ENCODE results near the gene ELAVL2. TPM values are rescaled to one million over a fixed set of nuclear protein-coding genes. Genes with fewer than 3 reads are reported as not detected.
"Not testable (repeated sequence)": the region's sequence is repeated elsewhere in the genome, so short reads cannot be mapped to it uniquely, and the experiment has no call there.

ELAVL2 gene
- total RNA-seq, 4 donors from 2014 or later = 0.13 to 0.62 (median 0.25) TPM; not detected in 1

DNA sequence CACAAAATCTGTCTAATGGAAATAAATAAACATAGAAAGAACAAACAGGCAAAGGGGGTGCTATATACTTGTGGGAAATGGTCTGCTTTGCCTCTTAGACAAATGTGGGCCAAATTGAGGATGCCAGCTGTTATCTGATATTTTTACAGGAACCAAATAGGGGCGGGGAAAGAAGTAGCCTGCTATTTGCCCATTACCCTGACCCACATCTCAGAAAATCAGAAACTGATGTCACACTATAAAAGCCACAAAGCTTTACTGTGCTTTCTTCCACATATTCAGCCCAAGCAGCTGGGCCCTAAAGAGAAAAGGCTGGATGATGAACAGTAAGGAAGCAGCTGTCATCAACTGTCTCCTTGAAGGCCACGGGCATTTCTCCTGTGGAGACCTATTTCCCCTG lies 97.3 kb downstream of the ELAVL2 start:
- no peaks in the 10 kb centered on the region for H3K27me3 ChIP-seq
- no peak for ATAC-seq
- TF ChIP-seq POLR2A (IDR thresholded peaks at IDR 0.05) = no peak
- TF ChIP-seq EP300 (IDR thresholded peaks at IDR 0.05) = no peak
- TF ChIP-seq, protein P1, sequence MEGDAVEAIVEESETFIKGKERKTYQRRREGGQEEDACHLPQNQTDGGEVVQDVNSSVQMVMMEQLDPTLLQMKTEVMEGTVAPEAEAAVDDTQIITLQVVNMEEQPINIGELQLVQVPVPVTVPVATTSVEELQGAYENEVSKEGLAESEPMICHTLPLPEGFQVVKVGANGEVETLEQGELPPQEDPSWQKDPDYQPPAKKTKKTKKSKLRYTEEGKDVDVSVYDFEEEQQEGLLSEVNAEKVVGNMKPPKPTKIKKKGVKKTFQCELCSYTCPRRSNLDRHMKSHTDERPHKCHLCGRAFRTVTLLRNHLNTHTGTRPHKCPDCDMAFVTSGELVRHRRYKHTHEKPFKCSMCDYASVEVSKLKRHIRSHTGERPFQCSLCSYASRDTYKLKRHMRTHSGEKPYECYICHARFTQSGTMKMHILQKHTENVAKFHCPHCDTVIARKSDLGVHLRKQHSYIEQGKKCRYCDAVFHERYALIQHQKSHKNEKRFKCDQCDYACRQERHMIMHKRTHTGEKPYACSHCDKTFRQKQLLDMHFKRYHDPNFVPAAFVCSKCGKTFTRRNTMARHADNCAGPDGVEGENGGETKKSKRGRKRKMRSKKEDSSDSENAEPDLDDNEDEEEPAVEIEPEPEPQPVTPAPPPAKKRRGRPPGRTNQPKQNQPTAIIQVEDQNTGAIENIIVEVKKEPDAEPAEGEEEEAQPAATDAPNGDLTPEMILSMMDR (IDR thresholded peaks at IDR 0.05) = no peak
- no peak for TF ChIP-seq POLR2AphosphoS5 (IDR thresholded peaks at IDR 0.05)
- 82 to 83% methylated on average over 1 to 2 of the region's 2 CpGs for WGBS, 2 donors (ENCODE audit: low coverage in 1 of 2)
- H3K27ac ChIP-seq = no peak overlapping the region
- no peak overlapping the region for H3K4me3 ChIP-seq
- no peaks in the 10 kb centered on the region for H3K36me3 ChIP-seq
- no peaks in the 10 kb centered on the region for H3K4me1 ChIP-seq
- H3K9me3 ChIP-seq = no peaks in the 10 kb centered on the region

DNA sequence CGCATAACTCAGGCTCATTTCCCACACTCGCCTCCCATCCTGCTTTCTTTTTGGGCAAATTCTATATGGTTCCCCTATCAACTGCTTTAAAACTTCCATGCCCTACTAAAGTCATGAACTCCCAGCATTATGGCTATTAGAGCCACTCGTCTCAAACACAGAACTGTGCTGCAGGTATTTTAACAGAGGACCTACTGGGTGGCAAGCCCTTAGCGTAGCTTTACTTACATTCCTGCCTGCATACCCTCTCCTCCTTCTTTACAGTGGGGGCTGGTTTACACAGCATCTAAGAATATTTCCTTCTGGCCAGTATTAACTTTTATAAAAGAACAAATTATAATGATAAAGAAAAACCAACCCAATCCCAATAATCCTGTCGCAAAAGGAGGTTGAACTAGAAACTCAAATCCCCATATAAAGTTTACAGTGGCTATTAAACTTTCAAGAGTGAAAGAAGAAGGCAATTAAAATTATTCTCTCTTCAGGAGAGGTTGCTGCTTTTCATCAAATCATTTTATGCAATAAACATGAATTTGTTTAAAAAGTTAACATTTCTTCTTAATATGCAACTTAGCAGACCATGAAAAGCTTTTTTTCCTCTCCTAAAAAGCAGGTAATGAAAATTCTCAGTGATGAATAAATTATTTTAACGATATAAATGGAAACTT lies 100.6 kb downstream of the ELAVL2 start:
- Histone ChIP-seq H3K9me3 (no peaks in the 10 kb centered on the region), H3K27me3 (no peaks in the 10 kb centered on the region), H3K27ac (no peak overlapping the region), H3K4me1 (no peaks in the 10 kb centered on the region), H3K4me3 (no peak overlapping the region), H3K36me3 (no peaks in the 10 kb centered on the region)
- WGBS, 2 donors (ENCODE audit: low coverage in 1 of 2) = 85 to 92% methylated on average over 2 to 6 of the region's 6 CpGs
- no peak for ATAC-seq
- no peak for TF ChIP-seq POLR2A (IDR thresholded peaks at IDR 0.05)
- TF ChIP-seq, protein P1 (IDR thresholded peaks at IDR 0.05) = no peak
- no peak for TF ChIP-seq POLR2AphosphoS5 (IDR thresholded peaks at IDR 0.05)
- TF ChIP-seq EP300 (IDR thresholded peaks at IDR 0.05) = no peak

DNA sequence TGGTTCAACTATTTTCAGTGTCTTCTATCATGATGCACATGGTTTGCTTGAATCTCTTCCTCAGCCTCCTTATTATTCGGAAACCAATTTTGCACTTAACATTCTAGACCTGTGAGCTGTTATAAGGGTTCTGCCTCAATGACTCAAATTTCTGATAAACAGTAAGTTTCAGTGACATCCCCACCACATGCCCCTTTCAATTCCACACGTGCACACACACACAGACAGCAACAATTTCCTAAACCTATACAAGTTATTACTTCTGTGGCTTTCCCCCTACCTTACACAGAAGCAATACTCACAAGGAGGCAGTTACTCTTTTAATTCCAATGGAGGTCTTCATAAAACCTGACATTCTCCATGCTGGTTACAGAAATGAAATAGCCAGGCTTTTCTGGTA lies 102.4 kb downstream of the ELAVL2 start:
- Histone ChIP-seq H3K9me3 (no peaks in the 10 kb centered on the region), H3K27me3 (no peaks in the 10 kb centered on the region), H3K36me3 (no peaks in the 10 kb centered on the region), H3K27ac (no peak overlapping the region), H3K4me3 (no peak overlapping the region), H3K4me1 (no peaks in the 10 kb centered on the region)
- WGBS, 2 donors (ENCODE audit: low coverage in 1 of 2) = 93 to 100% methylated on average over 1 to 2 of the region's 2 CpGs
- ATAC-seq = no peak
- TF ChIP-seq EP300 (IDR thresholded peaks at IDR 0.05) (no peak), POLR2A (IDR thresholded peaks at IDR 0.05) (no peak), POLR2AphosphoS5 (IDR thresholded peaks at IDR 0.05) (no peak)
- TF ChIP-seq, protein P1 (IDR thresholded peaks at IDR 0.05) = no peak

DNA sequence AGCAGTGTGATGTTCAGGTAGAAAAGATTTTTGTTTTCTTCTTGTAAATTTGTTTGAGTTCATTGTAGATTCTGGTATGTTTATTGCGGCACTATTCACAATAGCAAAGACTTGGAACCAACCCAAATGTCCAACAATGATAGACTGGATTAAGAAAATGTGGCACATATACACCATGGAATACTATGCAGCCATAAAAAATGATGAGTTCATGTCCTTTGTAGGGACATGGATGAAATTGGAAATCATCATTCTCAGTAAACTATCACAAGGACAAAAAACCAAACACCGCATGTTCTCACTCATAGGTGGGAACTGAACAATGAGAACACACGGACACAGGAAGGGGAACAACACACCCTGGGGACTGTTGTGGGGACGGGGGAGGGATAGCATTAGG lies 103.0 kb downstream of the ELAVL2 start:
- not testable (repeated sequence) for H3K27me3 ChIP-seq, H3K4me3 ChIP-seq, ATAC-seq, H3K9me3 ChIP-seq, H3K27ac ChIP-seq, H3K4me1 ChIP-seq, H3K36me3 ChIP-seq
- WGBS, 2 donors (ENCODE audit: low coverage in 1 of 2) = 97% methylated on average over 4 of the region's 4 CpGs; no CpG with 5 or more reads in 1 of the 2 donors

DNA sequence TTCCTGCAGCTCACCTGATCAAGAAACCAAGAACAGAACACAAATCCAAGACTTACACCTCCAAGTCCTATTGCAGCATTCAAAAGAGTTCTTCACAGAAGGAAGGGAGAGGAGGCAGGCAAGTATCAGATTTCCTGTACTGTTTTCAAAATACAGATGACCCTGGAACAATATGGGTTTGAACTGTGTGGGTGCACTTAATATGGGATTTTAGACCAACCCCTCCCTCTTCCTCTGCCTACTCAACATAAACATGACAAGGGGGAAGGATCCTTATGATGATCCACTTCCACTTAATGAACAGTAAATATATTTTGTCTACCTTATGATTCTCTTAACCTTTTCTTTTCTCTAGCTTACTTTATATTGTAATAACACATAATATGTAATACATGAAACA lies 104.6 kb downstream of the ELAVL2 start:
- Histone ChIP-seq H3K27ac (no peak overlapping the region), H3K4me1 (no peaks in the 10 kb centered on the region), H3K9me3 (no peaks in the 10 kb centered on the region), H3K36me3 (no peaks in the 10 kb centered on the region), H3K4me3 (no peak overlapping the region), H3K27me3 (no peaks in the 10 kb centered on the region)
- ATAC-seq = no peak
- TF ChIP-seq, protein P1 (IDR thresholded peaks at IDR 0.05) = no peak
